ENCODE data around the gene NT5DC3.

DNA sequence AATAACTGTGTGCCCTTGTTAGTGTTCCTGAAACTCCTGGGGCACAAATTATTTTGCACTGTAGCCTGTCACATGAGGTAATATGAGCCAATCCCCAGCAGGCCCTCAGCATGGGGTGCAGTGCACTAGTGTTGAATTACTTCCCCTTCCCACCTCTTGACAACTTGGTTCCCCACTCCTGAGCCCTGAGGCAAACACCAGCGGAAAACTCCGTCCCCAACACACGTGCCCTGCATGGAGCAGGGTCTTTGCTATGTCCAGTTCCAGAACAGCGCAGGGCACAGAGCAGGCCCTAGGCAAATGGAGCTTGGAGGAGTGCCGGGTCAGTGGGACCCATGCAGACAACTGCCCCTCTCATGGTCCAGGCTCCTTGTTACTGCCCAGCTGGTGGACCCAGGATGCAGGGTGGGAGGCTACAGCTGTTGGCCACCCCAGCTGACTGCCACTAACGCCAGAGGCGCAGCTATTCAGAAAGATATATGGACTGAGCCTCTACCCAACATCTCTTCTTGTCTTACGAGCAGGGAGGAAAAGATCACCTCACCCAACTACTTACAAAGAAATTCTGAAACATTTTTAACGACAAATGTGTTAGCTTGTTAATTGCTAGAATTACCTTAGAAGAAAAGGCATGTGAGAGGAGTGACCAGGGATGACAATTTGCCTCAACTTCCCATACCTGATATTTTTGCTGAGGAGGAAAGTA, 71.6 kb downstream of the NT5DC3 start:
- TF ChIP-seq, protein P1, sequence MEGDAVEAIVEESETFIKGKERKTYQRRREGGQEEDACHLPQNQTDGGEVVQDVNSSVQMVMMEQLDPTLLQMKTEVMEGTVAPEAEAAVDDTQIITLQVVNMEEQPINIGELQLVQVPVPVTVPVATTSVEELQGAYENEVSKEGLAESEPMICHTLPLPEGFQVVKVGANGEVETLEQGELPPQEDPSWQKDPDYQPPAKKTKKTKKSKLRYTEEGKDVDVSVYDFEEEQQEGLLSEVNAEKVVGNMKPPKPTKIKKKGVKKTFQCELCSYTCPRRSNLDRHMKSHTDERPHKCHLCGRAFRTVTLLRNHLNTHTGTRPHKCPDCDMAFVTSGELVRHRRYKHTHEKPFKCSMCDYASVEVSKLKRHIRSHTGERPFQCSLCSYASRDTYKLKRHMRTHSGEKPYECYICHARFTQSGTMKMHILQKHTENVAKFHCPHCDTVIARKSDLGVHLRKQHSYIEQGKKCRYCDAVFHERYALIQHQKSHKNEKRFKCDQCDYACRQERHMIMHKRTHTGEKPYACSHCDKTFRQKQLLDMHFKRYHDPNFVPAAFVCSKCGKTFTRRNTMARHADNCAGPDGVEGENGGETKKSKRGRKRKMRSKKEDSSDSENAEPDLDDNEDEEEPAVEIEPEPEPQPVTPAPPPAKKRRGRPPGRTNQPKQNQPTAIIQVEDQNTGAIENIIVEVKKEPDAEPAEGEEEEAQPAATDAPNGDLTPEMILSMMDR (conservative IDR thresholded peaks at IDR 0.05; ENCODE audit: low read length), result no peak
- no peak for TF ChIP-seq EZH2phosphoT487 (IDR thresholded peaks at IDR 0.05; ENCODE audit: borderline replicate concordance, low read depth, low read length)

All from OCI-LY7 (cell line).